Psoas muscle (tissue), 8 donors: ENCODE results near the gene GH2. TPM values are rescaled to one million over a fixed set of nuclear protein-coding genes. Genes with fewer than 3 reads are reported as not detected.
"Not testable (repeated sequence)": the region's sequence is repeated elsewhere in the genome, so short reads cannot be mapped to it uniquely, and the experiment has no call there.

ENCODE experiments used
- ATAC-seq, 4 donors: fragments of 200-7000 bp; cut with Tn5 transposase; one replicate each; pipeline ENCODE4 v1.9.1; 2020; ENCODE audit warnings: moderate library complexity in 3 of 4, mild to moderate bottlenecking in 2 of 4
- DNase-seq, 2 donors: peaks; one replicate each; pipeline ENCODE4 v3.0.0-alpha.2; 2020
- H3K27ac ChIP-seq: fragments of 200-600 bp; one replicate; pipeline ENCODE4 v1.8.0; 2022
- H3K27me3 ChIP-seq, 3 donors: fragments of 200-600 bp in 1 of 3; one replicate each; pipeline versions ENCODE4 v1.6.1 to v1.8.0; 2013 to 2022; ENCODE audit warnings: low read length in 2 of 3, mild to moderate bottlenecking in 2 of 3, moderate library complexity in 1 of 3; ENCODE audit not compliant: insufficient read depth in 3 of 3
- H3K36me3 ChIP-seq, 2 donors: fragments of 200-600 bp in 1 of 2; one replicate each; pipeline versions ENCODE4 v1.6.1 to v1.8.0; 2013 to 2022; ENCODE audit warnings: low read depth in 1 of 2, mild to moderate bottlenecking in 1 of 2, moderate library complexity in 1 of 2; ENCODE audit not compliant: insufficient read depth in 1 of 2
- H3K4me1 ChIP-seq: fragments of 200-600 bp; one replicate; pipeline ENCODE4 v1.8.0; 2022
- H3K4me3 ChIP-seq: fragments of 200-600 bp; one replicate; pipeline ENCODE4 v1.8.0; 2022; ENCODE audit warnings: mild to moderate bottlenecking
- H3K9me3 ChIP-seq: fragments of 200-600 bp; one replicate; pipeline ENCODE4 v1.8.0; 2022
- CTCF ChIP-seq: fragments of 200-600 bp; IDR thresholded peaks from one replicate; pipeline ENCODE4 v1.8.0; 2022; ENCODE audit warnings: antibody characterized with exemption
- whole genome bisulfite sequencing, 3 donors: extraction: QIAGEN DNeasy Blood & Tissue Kit; methylation state at CpG; one replicate each; pipeline versions ENCODE4 v1.1.6 to v1.1.7; 2013; 5-methylcytosine and 5-hydroxymethylcytosine counted together
- intact Hi-C, 2 donors: fragments of 100-400 bp; cut with DNase I; formaldehyde crosslinking; loops; one replicate each; pipeline versions ENCODE4 v1.11.0 to v1.14.2; 2022
- polyA plus RNA-seq, 3 donors: library from polyadenylated mRNA; stranded (reverse); fragments of 200-250 nt; gene quantifications; one replicate each; pipeline ENCODE4 v1.2.3, GENCODE V29; 2013
- total RNA-seq, 4 donors: library from RNA; stranded (reverse); fragmentation: NEBNext Ultra II Directional in 2 of 4; extraction: Animal tissue kit (Norgen Biotek cat#: 25700) in 2 of 4; gene quantifications; one replicate each; pipeline versions ENCODE4 v1.2.1 to v1.2.4, GENCODE V29; 2021 to 2023
- donor health status: healthy with polysubstance abuse.
- donor health status: DM: no; HTN: no; CAD: no; lungs with moderate emphysema.
- donor health status: Bipolar disorder and iron deficiency.
- donor health status: healthy.
- donor health status: DM: yes; HTN: yes; CAD: no.
- donor health status: DM: no; HTN: no; CAD: no.
- donor health status: DM: no; HTN: no; CAD: no.
- donor health status: DM: yes; HTN: yes; CAD: no.

GH2 gene
- total and polyA plus RNA-seq, 7 donors, result not detected

GRCh38 chr17:63918305-63918704 is 36.6 kb upstream of the GH2 start:
- Histone ChIP-seq H3K4me1 (no peaks in the 10 kb centered on the region), H3K36me3 (no peaks in the 10 kb centered on the region), H3K4me3 (no peak overlapping the region), H3K27ac (no peak overlapping the region), H3K9me3 (no peaks in the 10 kb centered on the region), H3K27me3 (no peaks in the 10 kb centered on the region)
- TF ChIP-seq CTCF, result no peak
- DNase-seq (no peak), ATAC-seq (no peak)
- 54 to 65% (median 56%) methylated on average over 10 of the region's 10 CpGs for WGBS, 3 donors
- intact Hi-C loops, result loop anchor here (2.0 to 10.0 kb wide), 3 partner anchors 72 to 216 kb away; partner anchors contain the start of gene ERN1 (in 1 of the 2)

DNA sequence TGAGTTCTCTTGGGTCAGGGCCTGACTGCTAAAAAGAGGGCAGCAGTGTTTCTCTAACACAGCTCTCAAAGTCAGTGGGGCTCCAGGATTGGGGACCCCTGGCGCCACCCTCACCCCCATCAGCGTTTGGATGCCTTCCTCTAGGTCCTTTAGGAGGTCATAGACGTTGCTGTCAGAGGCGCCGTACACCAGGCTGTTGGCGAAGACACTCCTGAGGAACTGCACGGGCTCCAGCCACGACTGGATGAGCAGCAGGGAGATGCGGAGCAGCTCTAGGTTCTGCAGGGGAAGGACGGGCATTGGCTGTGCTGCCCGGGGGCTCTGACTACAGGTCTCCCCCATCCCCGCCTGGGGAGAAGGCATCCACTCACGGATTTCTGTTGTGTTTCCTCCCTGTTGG is 35.9 kb upstream of the GH2 start:
- no peak overlapping the region for H3K4me3 ChIP-seq
- H3K27ac ChIP-seq, result no peak overlapping the region
- ATAC-seq (no peak), DNase-seq (no peak)
- H3K36me3 ChIP-seq, result no peaks in the 10 kb centered on the region
- no peaks in the 10 kb centered on the region for H3K9me3 ChIP-seq
- no peak for TF ChIP-seq CTCF
- intact Hi-C loops, result loop anchor here (2.0 to 10.0 kb wide), 3 partner anchors 73 to 217 kb away; partner anchors contain the start of gene ERN1 (in 1 of the 2)
- WGBS, 3 donors, result 74 to 90% (median 85%) methylated on average over 13 of the region's 13 CpGs
- H3K4me1 ChIP-seq, result no peaks in the 10 kb centered on the region
- H3K27me3 ChIP-seq, result no peaks in the 10 kb centered on the region

- not testable (repeated sequence) for DNase-seq, H3K27ac ChIP-seq, H3K36me3 ChIP-seq, H3K27me3 ChIP-seq, ATAC-seq, H3K4me3 ChIP-seq, H3K9me3 ChIP-seq, H3K4me1 ChIP-seq
- intact Hi-C loops, result loop anchor here in 1 of 2 donors (10.0 kb wide), 1 partner anchor 218 kb away; the partner anchor contains the start of gene ERN1
- WGBS, 3 donors, result 87 to 93% (median 89%) methylated on average over 8 to 11 of the region's 11 CpGs
These were observed 35.5 kb upstream of the GH2 start for GRCh38 chr17:63917206-63917605.

- H3K36me3 ChIP-seq, result no peaks in the 10 kb centered on the region
- peak in 1 of 4 donors; percentile 44 for ATAC-seq
- no peaks in the 10 kb centered on the region for H3K4me1 ChIP-seq
- H3K4me3 ChIP-seq, result no peak overlapping the region
- H3K27me3 ChIP-seq, result no peaks in the 10 kb centered on the region
- WGBS, 3 donors, result 76 to 80% (median 76%) methylated on average over 12 of the region's 12 CpGs
- DNase-seq, result no peak
- TF ChIP-seq CTCF, result no peak
- intact Hi-C loops, result loop anchor here in 1 of 2 donors (10.0 kb wide), 1 partner anchor 218 kb away; the partner anchor contains the start of gene ERN1
- no peak overlapping the region for H3K27ac ChIP-seq
- H3K9me3 ChIP-seq, result no peaks in the 10 kb centered on the region
These were observed 34.9 kb upstream of the GH2 start for GRCh38 chr17:63916566-63917185.

GRCh38 chr17:63915753-63916152 is 34.0 kb upstream of the GH2 start:
- DNase-seq, H3K27me3 ChIP-seq, H3K4me1 ChIP-seq, H3K36me3 ChIP-seq, H3K27ac ChIP-seq, H3K4me3 ChIP-seq, ATAC-seq, H3K9me3 ChIP-seq: not testable (repeated sequence)
- intact Hi-C loops, result loop anchor here in 1 of 2 donors (10.0 kb wide), 1 partner anchor 219 kb away; the partner anchor contains the start of gene ERN1
- 71 to 79% (median 76%) methylated on average over 10 of the region's 10 CpGs for WGBS, 3 donors
